Ectodermal cell (in vitro differentiated cells): Measurements from ENCODE around the gene EYS.
A peak's percentile ranks its signal among the peaks of the same experiment; 100 is the strongest.
"Not testable (repeated sequence)": the region's sequence is repeated elsewhere in the genome, so short reads cannot be mapped to it uniquely, and the experiment has no call there.

Experiments
- H3K27ac ChIP-seq: 2 replicates; pipeline ENCODE4 v1.7.0; 2013; ENCODE audit warnings: mild to moderate bottlenecking, low read depth, low read length; ENCODE audit not compliant: insufficient read depth, poor library complexity, severe bottlenecking
- H3K27me3 ChIP-seq: 2 replicates; pipeline ENCODE4 v1.7.0; 2013; ENCODE audit warnings: mild to moderate bottlenecking, low read length; ENCODE audit not compliant: insufficient read depth, control insufficient read depth, poor library complexity, severe bottlenecking
- H3K36me3 ChIP-seq: one replicate; pipeline ENCODE4 v1.7.0; 2013; ENCODE audit warnings: low read length; ENCODE audit not compliant: control insufficient read depth, insufficient read depth
- H3K4me1 ChIP-seq: one replicate; pipeline ENCODE4 v1.7.0; 2013; ENCODE audit warnings: low read length; ENCODE audit not compliant: control insufficient read depth, insufficient read depth
- H3K4me3 ChIP-seq: 2 replicates; pipeline ENCODE4 v1.7.0; 2013; ENCODE audit warnings: low read depth, low read length, control low read depth; ENCODE audit not compliant: insufficient read depth
- H3K9me3 ChIP-seq: 2 replicates; pipeline ENCODE4 v1.7.0; 2013; ENCODE audit warnings: mild to moderate bottlenecking, low read length, moderate library complexity; ENCODE audit not compliant: control insufficient read depth
- WGBS, 2 experiments: methylation state at CpG; one replicate each; pipeline ENCODE4 v1.1.7; 2013; ENCODE audit warnings: missing lambda C conversion rate in 2 of 2; 5-methylcytosine and 5-hydroxymethylcytosine counted together

EYS gene

GRCh38 chr6:63839485-63839884 lies 1867.5 kb downstream of the EYS start:
- no peaks in the 10 kb centered on the region for H3K9me3 ChIP-seq
- no peaks in the 10 kb centered on the region for H3K27me3 ChIP-seq
- H3K4me1 ChIP-seq, result no peaks in the 10 kb centered on the region
- 88 to 96% methylated on average over 2 of the region's 2 CpGs for WGBS, 2 experiments
- no peaks in the 10 kb centered on the region for H3K36me3 ChIP-seq
- no peak overlapping the region for H3K4me3 ChIP-seq
- H3K27ac ChIP-seq, result no peak overlapping the region

- not testable (repeated sequence) for H3K27me3 ChIP-seq, H3K4me3 ChIP-seq, H3K36me3 ChIP-seq, H3K27ac ChIP-seq, H3K4me1 ChIP-seq, H3K9me3 ChIP-seq
- WGBS, 2 experiments, result 90 to 94% methylated on average over 1 of the region's 1 CpG
Measured at GRCh38 chr6:63828678-63829077, 1878.3 kb downstream of the EYS start.

GRCh38 chr6:63824722-63825121 lies 1882.3 kb downstream of the EYS start:
- peaks cover 5% of the 10 kb centered on the region for H3K4me1 ChIP-seq
- no peaks in the 10 kb centered on the region for H3K27me3 ChIP-seq
- H3K4me3 ChIP-seq, result no peak overlapping the region
- H3K27ac ChIP-seq, result no peak overlapping the region
- H3K9me3 ChIP-seq, result no peaks in the 10 kb centered on the region
- no peaks in the 10 kb centered on the region for H3K36me3 ChIP-seq
- WGBS, 2 experiments, result 90 to 93% methylated on average over 6 of the region's 6 CpGs

- no peaks in the 10 kb centered on the region for H3K27me3 ChIP-seq
- H3K36me3 ChIP-seq, result no peaks in the 10 kb centered on the region
- no peaks in the 10 kb centered on the region for H3K9me3 ChIP-seq
- no peak overlapping the region for H3K4me3 ChIP-seq
- 39 to 48% methylated on average over 1 of the region's 1 CpG for WGBS, 2 experiments
- H3K4me1 ChIP-seq, result peaks cover 10% of the 10 kb centered on the region
- peak overlapping the region; percentile 45 for H3K27ac ChIP-seq
Measured at GRCh38 chr6:63821442-63821841, 1885.6 kb downstream of the EYS start.

GRCh38 chr6:63819831-63820230 lies 1887.2 kb downstream of the EYS start:
- Histone ChIP-seq H3K4me3 (no peak overlapping the region), H3K36me3 (no peaks in the 10 kb centered on the region), H3K9me3 (no peaks in the 10 kb centered on the region), H3K4me1 (peaks cover 10% of the 10 kb centered on the region), H3K27ac (no peak overlapping the region), H3K27me3 (no peaks in the 10 kb centered on the region)
- 88 to 100% methylated on average over 1 of the region's 1 CpG for WGBS, 2 experiments

GRCh38 chr6:63817492-63818050 lies 1889.5 kb downstream of the EYS start:
- WGBS, 2 experiments, result 90 to 97% methylated on average over 4 of the region's 4 CpGs
- Histone ChIP-seq H3K4me1 (peaks cover 10% of the 10 kb centered on the region), H3K27ac (no peak overlapping the region), H3K9me3 (no peaks in the 10 kb centered on the region), H3K27me3 (no peaks in the 10 kb centered on the region), H3K4me3 (no peak overlapping the region), H3K36me3 (no peaks in the 10 kb centered on the region)

- Histone ChIP-seq H3K9me3 (no peaks in the 10 kb centered on the region), H3K27ac (no peak overlapping the region), H3K27me3 (no peaks in the 10 kb centered on the region), H3K36me3 (no peaks in the 10 kb centered on the region), H3K4me1 (peaks cover 10% of the 10 kb centered on the region), H3K4me3 (no peak overlapping the region)
- WGBS, 2 experiments, result 51 to 55% methylated on average over 1 of the region's 1 CpG
Measured at GRCh38 chr6:63816982-63817436, 1890.0 kb downstream of the EYS start.

GRCh38 chr6:63816401-63816981 lies 1890.5 kb downstream of the EYS start:
- no peaks in the 10 kb centered on the region for H3K27me3 ChIP-seq
- no peaks in the 10 kb centered on the region for H3K9me3 ChIP-seq
- no peaks in the 10 kb centered on the region for H3K36me3 ChIP-seq
- peaks cover 6% of the 10 kb centered on the region for H3K4me1 ChIP-seq
- no peak overlapping the region for H3K27ac ChIP-seq
- WGBS, 2 experiments, result 89 to 93% methylated on average over 5 of the region's 5 CpGs
- H3K4me3 ChIP-seq, result no peak overlapping the region

- no peak overlapping the region for H3K4me3 ChIP-seq
- H3K27ac ChIP-seq, result no peak overlapping the region
- H3K4me1 ChIP-seq, result peaks cover 5% of the 10 kb centered on the region
- no peaks in the 10 kb centered on the region for H3K9me3 ChIP-seq
- WGBS, 2 experiments, result no CpG with 5 or more reads among the region's 1 CpG
- H3K36me3 ChIP-seq, result no peaks in the 10 kb centered on the region
- H3K27me3 ChIP-seq, result no peaks in the 10 kb centered on the region
Measured at GRCh38 chr6:63814459-63814858, 1892.6 kb downstream of the EYS start.

GRCh38 chr6:63813566-63814120 lies 1893.4 kb downstream of the EYS start:
- Histone ChIP-seq H3K9me3 (no peaks in the 10 kb centered on the region), H3K27me3 (no peaks in the 10 kb centered on the region), H3K36me3 (no peaks in the 10 kb centered on the region), H3K4me1 (peaks cover 5% of the 10 kb centered on the region), H3K4me3 (no peak overlapping the region), H3K27ac (no peak overlapping the region)
- 83 to 90% methylated on average over 3 to 5 of the region's 5 CpGs for WGBS, 2 experiments
